WERI-Rb-1 (cell line): ENCODE measurements around the gene MBTPS1.

ENCODE experiments used
- DNase-seq: peaks from one replicate; pipeline ENCODE4 v3.0.0-alpha.2; 2020
- H3K27ac ChIP-seq: fragments of 250-450 bp; sonication (Bioruptor Pico); 2 replicates; pipeline ENCODE4 v1.5.1; 2020; ENCODE audit warnings: mild to moderate bottlenecking, moderate library complexity
- H3K27me3 ChIP-seq: fragments of 250-450 bp; sonication (Bioruptor Pico); 2 replicates; pipeline ENCODE4 v1.5.1; 2021; ENCODE audit warnings: mild to moderate bottlenecking, low read depth, moderate library complexity; ENCODE audit not compliant: insufficient read depth, severe bottlenecking
- H3K36me3 ChIP-seq: fragments of 250-450 bp; sonication (Bioruptor Pico); 2 replicates; pipeline ENCODE4 v1.5.1; 2020; ENCODE audit warnings: mild to moderate bottlenecking, moderate library complexity
- H3K4me3 ChIP-seq: 2 replicates; pipeline ENCODE4 v1.5.1; 2011; ENCODE audit warnings: low read depth, mild to moderate bottlenecking, control low read depth, low read length
- H3K9me3 ChIP-seq: fragments of 250-450 bp; sonication (Bioruptor Pico); 2 replicates; pipeline ENCODE4 v1.5.1; 2021; ENCODE audit warnings: mild to moderate bottlenecking, moderate library complexity; ENCODE audit not compliant: severe bottlenecking
- TF ChIP-seq, protein P1 (sequence below): IDR thresholded peaks from 2 replicates; pipeline ENCODE4 v1.5.1; 2011; ENCODE audit warnings: low read depth, mild to moderate bottlenecking, control low read depth, inconsistent platforms, low read length

Gene MBTPS1

DNA sequence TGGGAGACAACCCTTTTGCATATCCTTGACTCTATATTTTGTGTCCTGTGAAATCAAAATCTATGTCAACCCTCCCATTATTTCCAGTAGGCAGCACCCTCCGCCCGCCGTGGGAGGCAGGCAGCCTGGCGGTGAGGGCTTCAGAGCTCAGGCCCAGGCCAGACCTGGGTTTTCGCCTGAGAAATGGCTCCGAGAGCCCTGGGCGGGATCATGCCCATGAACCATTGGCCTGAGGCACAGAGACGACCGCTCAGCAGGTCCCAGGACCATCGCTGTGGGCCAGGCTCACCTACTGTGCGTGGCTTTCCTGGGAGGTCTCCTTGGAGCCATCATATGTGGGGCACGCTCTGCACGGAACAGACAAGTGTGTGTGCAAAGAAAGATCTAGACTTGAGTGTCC, 67.9 kb downstream of the MBTPS1 start:
- TF ChIP-seq, protein P1, sequence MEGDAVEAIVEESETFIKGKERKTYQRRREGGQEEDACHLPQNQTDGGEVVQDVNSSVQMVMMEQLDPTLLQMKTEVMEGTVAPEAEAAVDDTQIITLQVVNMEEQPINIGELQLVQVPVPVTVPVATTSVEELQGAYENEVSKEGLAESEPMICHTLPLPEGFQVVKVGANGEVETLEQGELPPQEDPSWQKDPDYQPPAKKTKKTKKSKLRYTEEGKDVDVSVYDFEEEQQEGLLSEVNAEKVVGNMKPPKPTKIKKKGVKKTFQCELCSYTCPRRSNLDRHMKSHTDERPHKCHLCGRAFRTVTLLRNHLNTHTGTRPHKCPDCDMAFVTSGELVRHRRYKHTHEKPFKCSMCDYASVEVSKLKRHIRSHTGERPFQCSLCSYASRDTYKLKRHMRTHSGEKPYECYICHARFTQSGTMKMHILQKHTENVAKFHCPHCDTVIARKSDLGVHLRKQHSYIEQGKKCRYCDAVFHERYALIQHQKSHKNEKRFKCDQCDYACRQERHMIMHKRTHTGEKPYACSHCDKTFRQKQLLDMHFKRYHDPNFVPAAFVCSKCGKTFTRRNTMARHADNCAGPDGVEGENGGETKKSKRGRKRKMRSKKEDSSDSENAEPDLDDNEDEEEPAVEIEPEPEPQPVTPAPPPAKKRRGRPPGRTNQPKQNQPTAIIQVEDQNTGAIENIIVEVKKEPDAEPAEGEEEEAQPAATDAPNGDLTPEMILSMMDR, result no peak
- no peak overlapping the region for H3K4me3 ChIP-seq
- no peaks in the 10 kb centered on the region; the same call in 1 of the 2 replicates for H3K36me3 ChIP-seq
- no peak for DNase-seq
- H3K27me3 ChIP-seq, result no peaks in the 10 kb centered on the region
- no peak overlapping the region for H3K27ac ChIP-seq
- no peaks in the 10 kb centered on the region for H3K9me3 ChIP-seq

DNA sequence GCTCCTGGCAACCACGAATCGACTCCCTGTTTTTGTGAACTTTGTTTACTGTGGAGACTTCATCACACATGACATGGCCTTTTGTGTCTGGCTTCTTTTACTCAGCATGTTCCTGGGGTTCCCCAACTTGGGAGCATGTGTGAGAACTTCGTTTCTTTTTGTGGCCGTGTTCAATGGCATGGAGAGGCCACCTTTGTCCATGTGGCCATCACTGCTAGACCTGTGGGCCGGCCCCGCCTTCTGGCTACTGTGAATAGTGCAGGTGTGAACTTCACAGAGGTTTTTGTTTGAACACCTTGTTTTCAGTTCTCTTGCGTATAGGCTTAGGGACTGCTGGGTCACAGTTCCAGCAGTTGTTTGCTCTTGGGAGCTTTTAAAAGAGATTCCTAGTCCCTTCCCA, 68.5 kb downstream of the MBTPS1 start:
- peak; percentile 25 for DNase-seq
- TF ChIP-seq, protein P1, result 0 out of 2 replicates have a peak, but pooled peaks have one; percentile 22
- H3K27ac ChIP-seq, result no peak overlapping the region
- no peak overlapping the region for H3K4me3 ChIP-seq
- H3K27me3 ChIP-seq, result no peaks in the 10 kb centered on the region
- no peaks in the 10 kb centered on the region for H3K36me3 ChIP-seq
- H3K9me3 ChIP-seq, result no peaks in the 10 kb centered on the region

DNA sequence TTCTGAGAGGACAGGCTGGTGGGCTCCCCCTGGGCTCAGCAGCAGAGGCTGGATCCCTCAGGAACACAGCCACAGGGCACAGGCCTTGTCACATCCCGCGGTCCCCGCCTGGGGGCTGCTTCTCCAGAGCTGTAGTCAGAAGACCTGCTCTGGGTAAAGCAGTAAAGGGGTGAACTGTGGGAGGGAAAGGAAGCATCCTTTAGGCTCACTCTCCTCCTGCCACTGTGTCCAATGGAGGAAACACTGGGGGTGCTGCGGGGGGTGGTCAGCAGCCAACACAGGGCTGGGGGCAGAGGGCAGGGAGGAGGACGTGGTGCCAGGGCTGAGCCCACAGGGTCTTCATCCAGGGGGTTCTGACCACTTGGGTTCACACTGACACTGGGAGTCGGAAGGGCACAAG, 69.1 kb downstream of the MBTPS1 start:
- Histone ChIP-seq H3K36me3 (no peaks in the 10 kb centered on the region), H3K27me3 (no peaks in the 10 kb centered on the region), H3K27ac (no peak overlapping the region), H3K9me3 (no peaks in the 10 kb centered on the region), H3K4me3 (no peak overlapping the region)
- TF ChIP-seq, protein P1, result no peak
- no peak for DNase-seq

DNA sequence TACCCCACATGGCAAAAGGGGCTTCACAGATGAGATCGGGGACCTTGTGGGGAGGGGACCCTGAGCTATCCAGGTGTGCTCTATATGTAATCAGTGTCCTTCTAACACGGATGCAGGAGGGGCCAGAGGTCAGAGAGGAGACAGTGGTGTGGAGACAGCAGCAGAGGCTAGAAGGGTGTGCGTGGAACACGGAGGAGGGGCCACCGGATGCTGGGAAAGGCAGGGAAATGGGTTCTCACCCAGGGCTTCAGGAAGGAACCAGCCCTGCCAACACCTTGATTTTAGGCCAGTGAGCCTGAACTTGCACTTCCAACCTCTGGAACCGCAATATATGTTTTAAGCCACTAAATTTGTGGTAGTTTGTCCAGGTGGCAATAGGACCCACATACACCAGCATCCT, 69.5 kb downstream of the MBTPS1 start:
- no peak for DNase-seq
- H3K36me3 ChIP-seq, result no peaks in the 10 kb centered on the region
- H3K27ac ChIP-seq, result no peak overlapping the region
- TF ChIP-seq, protein P1, result no peak
- H3K4me3 ChIP-seq, result no peak overlapping the region
- no peaks in the 10 kb centered on the region for H3K9me3 ChIP-seq
- no peaks in the 10 kb centered on the region for H3K27me3 ChIP-seq

DNA sequence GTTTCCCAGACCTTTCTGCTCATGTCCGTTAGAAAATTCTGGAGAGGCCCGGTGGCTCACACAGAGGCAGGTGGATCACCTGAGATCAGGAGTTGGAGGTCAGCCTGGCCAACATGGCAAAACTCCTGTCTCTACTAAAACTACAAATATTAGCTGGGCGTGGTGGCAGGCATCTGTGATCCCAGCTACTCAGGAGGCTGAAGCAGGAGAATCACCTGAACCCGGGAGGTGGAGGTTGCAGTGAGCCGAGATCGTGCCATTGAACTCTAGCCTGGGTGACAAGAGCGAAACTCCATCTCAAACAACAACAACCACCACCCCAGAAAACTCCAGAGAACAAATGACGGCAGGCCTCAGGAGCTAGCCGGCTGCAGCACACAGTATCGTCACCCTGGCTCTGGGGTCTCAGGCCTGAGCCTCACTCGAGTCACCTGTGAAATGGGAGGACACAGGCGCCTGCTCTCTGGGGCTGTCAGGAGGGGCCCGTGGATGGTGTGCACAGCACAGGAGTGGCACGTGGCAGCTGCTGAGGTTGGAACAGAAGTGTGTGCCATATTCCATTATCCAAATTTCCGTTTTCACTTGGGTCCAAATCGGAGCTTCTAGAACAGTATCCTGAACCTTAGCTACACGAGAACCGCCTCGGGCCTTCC, 70.8 kb downstream of the MBTPS1 start:
- no peaks in the 10 kb centered on the region for H3K36me3 ChIP-seq
- TF ChIP-seq, protein P1, result no peak
- H3K27me3 ChIP-seq, result no peaks in the 10 kb centered on the region
- no peak overlapping the region for H3K27ac ChIP-seq
- no peak for DNase-seq
- H3K9me3 ChIP-seq, result no peaks in the 10 kb centered on the region
- no peak overlapping the region for H3K4me3 ChIP-seq
